Nephron (organoid): ENCODE results near the gene RXRA.

Experiments
- H3K27ac Mint-ChIP-seq, 3 experiments: 2 replicates each; pipeline ENCODE4 v1.8.0; 2020; ENCODE audit warnings: mixed read lengths in 3 of 3, mild to moderate bottlenecking in 2 of 3, moderate library complexity in 1 of 3
- H3K27me3 Mint-ChIP-seq: 2 replicates; pipeline ENCODE4 v1.8.0; 2021; ENCODE audit warnings: low read depth, mild to moderate bottlenecking, moderate library complexity, mixed read lengths
- H3K36me3 Mint-ChIP-seq: 2 replicates; pipeline ENCODE4 v1.8.0; 2020; ENCODE audit warnings: low read depth, mixed read lengths
- H3K4me1 Mint-ChIP-seq: 2 replicates; pipeline ENCODE4 v1.8.0; 2020; ENCODE audit warnings: mixed read lengths
- H3K4me3 Mint-ChIP-seq, 3 experiments: 2 replicates each; pipeline ENCODE4 v1.8.0; 2020; ENCODE audit warnings: mild to moderate bottlenecking in 3 of 3, mixed read lengths in 3 of 3, moderate library complexity in 2 of 3
- H3K9me3 Mint-ChIP-seq: 2 replicates; pipeline ENCODE4 v1.8.0; 2020; ENCODE audit warnings: mixed read lengths
- TF ChIP-seq, protein P1 (sequence below), 3 experiments: fragments of 200-600 bp; sonication (generic); IDR thresholded peaks; one replicate each; pipeline ENCODE4 v1.5.0; 2021; ENCODE audit warnings: antibody characterized with exemption in 3 of 3; ENCODE audit not compliant: unreplicated experiment in 3 of 3

RXRA gene

DNA sequence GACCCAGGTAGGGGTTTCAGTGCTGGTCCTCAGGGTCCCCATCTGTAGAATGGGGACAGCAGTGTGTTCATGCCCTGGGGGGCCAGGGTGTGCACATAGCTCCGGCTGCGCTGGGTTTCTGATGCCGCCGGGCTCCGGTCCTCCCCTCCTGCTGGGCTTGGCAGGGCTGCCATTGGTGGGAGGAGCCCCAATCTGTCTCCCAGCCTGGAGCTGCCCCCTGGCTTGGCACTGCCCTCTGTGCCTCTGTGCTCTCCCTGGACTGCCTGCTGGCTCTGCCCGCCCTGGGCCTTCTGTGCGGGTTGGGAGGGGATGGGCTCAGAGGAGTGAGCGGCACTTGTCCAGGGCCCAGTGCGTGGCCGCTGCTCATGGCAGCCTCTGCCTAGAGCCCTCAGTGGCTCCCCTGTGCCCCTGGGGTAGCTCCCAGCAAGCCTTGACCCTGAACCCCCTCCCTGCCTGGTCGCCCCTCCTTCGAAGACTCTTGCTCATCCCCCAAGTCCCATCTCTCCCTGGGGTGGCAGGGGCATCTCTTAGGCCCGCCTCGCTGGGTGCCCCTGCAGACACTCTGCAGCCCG, 35.7 kb downstream of the RXRA start:
- H3K36me3 Mint-ChIP-seq = no peaks in the 10 kb centered on the region
- no peaks in the 10 kb centered on the region for H3K27me3 Mint-ChIP-seq
- no peaks in the 10 kb centered on the region for H3K9me3 Mint-ChIP-seq

DNA sequence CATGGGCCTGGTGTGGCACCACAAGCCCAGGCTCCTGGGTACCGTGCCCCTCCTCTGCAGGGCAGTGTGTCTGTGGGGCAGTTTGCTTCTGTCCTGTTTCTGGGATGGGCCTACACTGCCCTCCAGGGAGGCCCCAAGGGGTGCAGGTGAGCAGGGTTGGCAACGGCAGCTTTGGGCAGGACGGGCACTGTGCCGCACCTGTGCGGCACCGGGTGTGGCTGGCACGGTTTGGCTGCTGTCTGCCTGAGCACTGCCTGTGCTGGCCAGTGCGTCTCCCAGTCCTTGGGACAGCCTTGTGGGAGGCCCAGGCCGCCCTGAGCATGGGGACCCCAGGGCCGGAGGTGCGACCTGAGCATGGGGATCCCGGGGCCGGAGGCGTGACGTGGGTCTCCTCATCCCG, 37.2 kb downstream of the RXRA start:
- TF ChIP-seq, protein P1, sequence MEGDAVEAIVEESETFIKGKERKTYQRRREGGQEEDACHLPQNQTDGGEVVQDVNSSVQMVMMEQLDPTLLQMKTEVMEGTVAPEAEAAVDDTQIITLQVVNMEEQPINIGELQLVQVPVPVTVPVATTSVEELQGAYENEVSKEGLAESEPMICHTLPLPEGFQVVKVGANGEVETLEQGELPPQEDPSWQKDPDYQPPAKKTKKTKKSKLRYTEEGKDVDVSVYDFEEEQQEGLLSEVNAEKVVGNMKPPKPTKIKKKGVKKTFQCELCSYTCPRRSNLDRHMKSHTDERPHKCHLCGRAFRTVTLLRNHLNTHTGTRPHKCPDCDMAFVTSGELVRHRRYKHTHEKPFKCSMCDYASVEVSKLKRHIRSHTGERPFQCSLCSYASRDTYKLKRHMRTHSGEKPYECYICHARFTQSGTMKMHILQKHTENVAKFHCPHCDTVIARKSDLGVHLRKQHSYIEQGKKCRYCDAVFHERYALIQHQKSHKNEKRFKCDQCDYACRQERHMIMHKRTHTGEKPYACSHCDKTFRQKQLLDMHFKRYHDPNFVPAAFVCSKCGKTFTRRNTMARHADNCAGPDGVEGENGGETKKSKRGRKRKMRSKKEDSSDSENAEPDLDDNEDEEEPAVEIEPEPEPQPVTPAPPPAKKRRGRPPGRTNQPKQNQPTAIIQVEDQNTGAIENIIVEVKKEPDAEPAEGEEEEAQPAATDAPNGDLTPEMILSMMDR (IDR thresholded peaks at IDR 0.05; ENCODE audit: unreplicated experiment in 3 of 3) = no peak
- Mint-ChIP-seq H3K27ac (no peak overlapping the region), H3K4me3 (no peak overlapping the region), H3K4me1 (peaks cover 24% of the 10 kb centered on the region), H3K9me3 (no peaks in the 10 kb centered on the region), H3K36me3 (no peaks in the 10 kb centered on the region), H3K27me3 (no peaks in the 10 kb centered on the region)

More for the DNA sequence above, 35.7 kb downstream of the RXRA start:
- Mint-ChIP-seq H3K27ac (no peak overlapping the region), H3K4me1 (peaks cover 23% of the 10 kb centered on the region), H3K4me3 (no peak overlapping the region)
- TF ChIP-seq, protein P1 (IDR thresholded peaks at IDR 0.05; ENCODE audit: unreplicated experiment in 3 of 3) = no peak

DNA sequence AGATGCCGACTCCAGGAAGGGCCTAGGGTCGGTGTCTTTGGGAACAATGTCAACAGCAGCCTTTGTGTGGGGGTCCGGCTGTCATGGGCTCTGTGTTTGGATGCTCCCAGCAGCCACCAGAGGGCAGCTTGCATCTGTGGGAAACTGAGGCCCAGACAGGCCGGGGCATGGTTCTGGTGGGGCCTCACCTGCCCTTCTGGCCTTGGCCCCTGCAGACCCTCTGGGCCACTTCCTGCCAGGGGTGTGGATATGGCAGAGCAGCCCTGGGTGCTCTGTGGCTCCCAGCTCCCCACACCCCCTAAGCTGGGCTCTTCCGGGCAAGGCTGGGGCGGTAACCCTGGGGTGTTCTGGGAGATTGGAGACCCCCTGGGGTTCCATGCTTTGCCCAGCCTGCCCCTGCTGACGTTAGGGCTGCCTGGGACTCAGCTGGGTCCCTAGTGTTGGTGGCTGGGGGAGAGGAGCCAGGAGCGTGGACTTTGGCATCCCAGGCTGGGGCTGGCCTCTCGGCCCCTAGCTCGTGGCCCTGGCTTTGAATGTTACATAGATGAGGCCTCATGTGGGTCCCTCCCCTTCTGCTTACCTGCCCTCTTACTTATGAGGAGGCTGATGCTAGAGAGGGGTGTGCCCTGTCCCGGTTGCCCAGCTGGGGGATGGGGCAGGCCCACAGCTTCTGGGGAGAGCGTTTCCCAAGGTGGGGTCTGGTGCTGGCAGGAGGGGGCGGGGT, 38.3 kb downstream of the RXRA start:
- no peaks in the 10 kb centered on the region for H3K9me3 Mint-ChIP-seq
- peaks cover 26% of the 10 kb centered on the region for H3K4me1 Mint-ChIP-seq
- H3K27ac Mint-ChIP-seq = no peak overlapping the region
- no peaks in the 10 kb centered on the region for H3K27me3 Mint-ChIP-seq
- TF ChIP-seq, protein P1 (IDR thresholded peaks at IDR 0.05; ENCODE audit: unreplicated experiment in 3 of 3) = no peak
- H3K4me3 Mint-ChIP-seq = no peak overlapping the region
- H3K36me3 Mint-ChIP-seq = no peaks in the 10 kb centered on the region

DNA sequence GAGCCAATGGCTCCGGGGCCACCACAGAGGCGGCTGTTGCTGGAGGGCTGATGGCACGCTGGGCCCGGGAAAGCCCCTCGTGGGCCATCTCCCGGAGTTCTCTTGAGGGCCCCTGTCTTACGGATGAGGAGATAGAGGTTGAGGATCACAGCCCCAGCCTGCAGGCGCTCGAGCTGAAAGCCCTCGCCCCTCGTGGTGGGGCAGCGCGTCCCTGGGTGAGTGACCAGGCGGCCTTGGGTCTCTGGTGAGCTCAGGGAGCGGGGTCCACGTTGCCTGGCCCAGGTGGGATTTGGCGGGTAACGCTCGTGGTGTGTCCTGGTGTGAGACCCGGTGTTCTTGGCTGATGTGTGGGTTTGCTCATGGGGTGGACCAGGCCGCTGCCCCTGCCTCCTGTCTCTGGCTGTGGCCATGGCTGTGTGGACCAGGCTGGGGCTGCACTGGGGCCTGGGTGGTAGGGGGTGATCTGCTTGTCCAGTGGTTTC, 38.9 kb downstream of the RXRA start:
- Mint-ChIP-seq H3K27ac (peak overlapping the region; percentile 19 to 83 (median 44)), H3K4me3 (no peak overlapping the region), H3K4me1 (peaks cover 31% of the 10 kb centered on the region), H3K9me3 (no peaks in the 10 kb centered on the region), H3K36me3 (no peaks in the 10 kb centered on the region), H3K27me3 (no peaks in the 10 kb centered on the region)
- TF ChIP-seq, protein P1 (IDR thresholded peaks at IDR 0.05; ENCODE audit: unreplicated experiment in 3 of 3) = no peak

DNA sequence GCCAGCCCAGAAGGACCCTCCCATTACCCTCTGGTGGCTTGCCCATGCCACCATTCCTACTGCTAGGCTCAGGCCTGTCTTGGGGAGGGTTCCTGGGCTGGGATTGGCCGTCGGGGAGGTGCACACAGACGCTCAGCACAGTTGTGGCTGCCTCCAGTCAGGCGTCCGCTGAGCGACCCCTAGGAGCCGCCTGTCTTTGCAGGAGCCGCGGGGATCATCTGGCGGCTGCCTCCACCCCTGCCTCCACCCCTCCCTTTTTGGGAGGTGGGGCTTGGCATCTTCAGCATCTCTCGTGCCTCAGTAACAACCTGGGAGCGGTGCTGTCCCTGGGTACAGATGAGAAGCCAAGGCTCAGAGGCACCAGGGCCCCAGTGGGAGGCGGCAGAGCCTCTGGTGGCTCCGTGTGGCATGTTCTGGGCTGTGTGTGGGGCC, 39.6 kb downstream of the RXRA start:
- no peaks in the 10 kb centered on the region for H3K9me3 Mint-ChIP-seq
- H3K4me3 Mint-ChIP-seq = no peak overlapping the region
- TF ChIP-seq, protein P1 (IDR thresholded peaks at IDR 0.05; ENCODE audit: unreplicated experiment in 3 of 3) = no peak
- H3K27me3 Mint-ChIP-seq = no peaks in the 10 kb centered on the region
- H3K4me1 Mint-ChIP-seq = peaks cover 35% of the 10 kb centered on the region
- no peaks in the 10 kb centered on the region for H3K36me3 Mint-ChIP-seq
- H3K27ac Mint-ChIP-seq = peak overlapping the region in 2 of 3 experiments; percentile 44 to 83
